Ishikawa (cell line): Measurements from ENCODE around the gene HLX.

Experiments
- EGR1 ChIP-seq: IDR thresholded peaks from 2 replicates; pipeline ENCODE4 v1.6.1; 2012
- EP300 ChIP-seq: IDR thresholded peaks from 2 replicates; pipeline ENCODE4 v1.6.1; 2012; ENCODE audit warnings: borderline replicate concordance
- MAX ChIP-seq: IDR thresholded peaks from 2 replicates; pipeline ENCODE4 v1.6.1; 2012
- RAD21 ChIP-seq: IDR thresholded peaks from 2 replicates; pipeline ENCODE4 v1.6.1; 2012; ENCODE audit warnings: low read depth
- REST ChIP-seq: IDR thresholded peaks from 2 replicates; pipeline ENCODE4 v1.6.1; 2012; ENCODE audit warnings: low read depth, mild to moderate bottlenecking
- TAF1 ChIP-seq: IDR thresholded peaks from 2 replicates; pipeline ENCODE4 v1.6.1; 2012; ENCODE audit warnings: low read depth, mild to moderate bottlenecking
- USF1 ChIP-seq: IDR thresholded peaks from 2 replicates; pipeline ENCODE4 v1.6.1; 2012
- YY1 ChIP-seq: IDR thresholded peaks from 2 replicates; pipeline ENCODE4 v1.6.1; 2012; ENCODE audit warnings: low read depth

GRCh38 chr1:220886470-220887201, 7.4 kb downstream of the HLX start:
- TF ChIP-seq MAX (no peak), EP300 (no peak), USF1 (no peak), EGR1 (no peak), RAD21 (no peak), TAF1 (no peak), YY1 (no peak), REST (no peak)
